HEK293T (cell line): ENCODE results near the gene RAB10.
"Not testable (repeated sequence)": the region's sequence is repeated elsewhere in the genome, so short reads cannot be mapped to it uniquely, and the experiment has no call there.

Source experiments
- CTCF ChIA-PET: fragments of 350-600 bp; formaldehyde crosslinking; extraction: SDS; loops from one replicate; lab custom pipeline; 2021; ENCODE audit warnings: antibody characterized with exemption, inconsistent platforms; lab: Yijun Ruan, JAX
- POLR2A ChIA-PET: fragments of 350-600 bp; formaldehyde crosslinking; extraction: SDS; loops from one replicate; lab custom pipeline; 2020; ENCODE audit warnings: antibody characterized with exemption, inconsistent platforms; lab: Yijun Ruan, JAX
- DNase-seq: peaks from one replicate; pipeline ENCODE4 v3.0.0; 2012; ENCODE audit warnings: mixed read lengths; ENCODE audit errors: extremely low spot score
- ARNT ChIP-seq: fragments of 450-650 bp; IDR thresholded peaks from 2 replicates; pipeline ENCODE4 v1.6.1; 2017; ENCODE audit warnings: mild to moderate bottlenecking
- BHLHE40 ChIP-seq: fragments of 450-650 bp; IDR thresholded peaks from 2 replicates; pipeline ENCODE4 v1.6.1; 2016; ENCODE audit warnings: mild to moderate bottlenecking, moderate library complexity, borderline replicate concordance
- CTBP1 ChIP-seq: fragments of 450-650 bp; IDR thresholded peaks from 2 replicates; pipeline ENCODE4 v1.6.1; 2016; ENCODE audit warnings: borderline replicate concordance
- ELF4 ChIP-seq: fragments of 450-650 bp; IDR thresholded peaks from 2 replicates; pipeline ENCODE4 v1.6.1; 2017; ENCODE audit warnings: antibody characterized with exemption
- FOXA1 ChIP-seq: fragments of 450-650 bp; IDR thresholded peaks from 2 replicates; pipeline ENCODE4 v1.6.1; 2016; ENCODE audit warnings: mild to moderate bottlenecking
- FOXK2 ChIP-seq: fragments of 450-650 bp; IDR thresholded peaks from 2 replicates; pipeline ENCODE4 v1.6.1; 2016; ENCODE audit warnings: mild to moderate bottlenecking
- FOXM1 ChIP-seq: fragments of 450-650 bp; IDR thresholded peaks from 2 replicates; pipeline ENCODE4 v1.6.1; 2017; ENCODE audit warnings: mild to moderate bottlenecking, borderline replicate concordance
- HDGF ChIP-seq: fragments of 450-650 bp; IDR thresholded peaks from 2 replicates; pipeline ENCODE4 v1.6.1; 2017; ENCODE audit warnings: antibody characterized with exemption, borderline replicate concordance
- L3MBTL2 ChIP-seq: fragments of 450-650 bp; conservative IDR thresholded peaks from 2 replicates; pipeline ENCODE4 v1.6.1; 2016; ENCODE audit warnings: mild to moderate bottlenecking
- LEF1 ChIP-seq: fragments of 450-650 bp; IDR thresholded peaks from 2 replicates; pipeline ENCODE4 v1.6.1; 2017; ENCODE audit warnings: mild to moderate bottlenecking, borderline replicate concordance
- NFRKB ChIP-seq: fragments of 450-650 bp; IDR thresholded peaks from 2 replicates; pipeline ENCODE4 v1.6.1; 2016; ENCODE audit warnings: mild to moderate bottlenecking, moderate library complexity
- SP1 ChIP-seq: fragments of 450-650 bp; IDR thresholded peaks from 2 replicates; pipeline ENCODE4 v1.6.1; 2017
- SUZ12 ChIP-seq: fragments of 450-650 bp; IDR thresholded peaks from 2 replicates; pipeline ENCODE4 v1.6.1; 2016; ENCODE audit warnings: mild to moderate bottlenecking
- TARDBP ChIP-seq: fragments of 450-650 bp; IDR thresholded peaks from 2 replicates; pipeline ENCODE4 v1.6.1; 2016
- ZNF384 ChIP-seq: fragments of 450-650 bp; IDR thresholded peaks from 2 replicates; pipeline ENCODE4 v1.6.1; 2016
- TF ChIP-seq, protein P1 (sequence below): fragments of 450-650 bp; IDR thresholded peaks from 2 replicates; pipeline ENCODE4 v1.6.1; 2016

The RAB10 gene

DNA sequence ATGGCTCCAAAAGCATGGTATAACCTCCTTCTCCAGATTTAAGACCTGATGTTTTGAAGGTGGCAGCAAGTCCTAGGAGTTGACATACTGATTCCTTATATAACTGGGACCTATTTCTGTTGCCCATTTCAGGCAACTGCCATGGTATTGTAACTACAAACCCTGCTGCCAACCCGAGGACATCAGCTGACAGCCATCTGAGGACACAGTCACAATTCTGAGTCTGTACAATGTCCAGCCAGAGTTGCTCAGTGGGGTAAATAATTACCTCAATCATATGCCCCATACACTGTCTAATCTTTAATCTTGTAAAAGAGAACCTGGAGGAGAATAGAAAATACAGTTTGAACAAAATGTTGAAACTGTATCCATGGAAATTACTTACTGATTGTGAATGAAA lies 130.3 kb downstream of the RAB10 start:
- ChIA-PET CTCF (no interaction called here), POLR2A (no interaction called here)
- no peak for DNase-seq
- TF ChIP-seq FOXK2 (no peak), L3MBTL2 (no peak), ELF4 (no peak), FOXM1 (no peak), NFRKB (no peak), FOXA1 (no peak), HDGF (no peak), ARNT (no peak), TARDBP (no peak), SP1 (no peak), LEF1 (no peak)
- TF ChIP-seq, protein P1, sequence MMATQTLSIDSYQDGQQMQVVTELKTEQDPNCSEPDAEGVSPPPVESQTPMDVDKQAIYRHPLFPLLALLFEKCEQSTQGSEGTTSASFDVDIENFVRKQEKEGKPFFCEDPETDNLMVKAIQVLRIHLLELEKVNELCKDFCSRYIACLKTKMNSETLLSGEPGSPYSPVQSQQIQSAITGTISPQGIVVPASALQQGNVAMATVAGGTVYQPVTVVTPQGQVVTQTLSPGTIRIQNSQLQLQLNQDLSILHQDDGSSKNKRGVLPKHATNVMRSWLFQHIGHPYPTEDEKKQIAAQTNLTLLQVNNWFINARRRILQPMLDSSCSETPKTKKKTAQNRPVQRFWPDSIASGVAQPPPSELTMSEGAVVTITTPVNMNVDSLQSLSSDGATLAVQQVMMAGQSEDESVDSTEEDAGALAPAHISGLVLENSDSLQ: no peak

DNA sequence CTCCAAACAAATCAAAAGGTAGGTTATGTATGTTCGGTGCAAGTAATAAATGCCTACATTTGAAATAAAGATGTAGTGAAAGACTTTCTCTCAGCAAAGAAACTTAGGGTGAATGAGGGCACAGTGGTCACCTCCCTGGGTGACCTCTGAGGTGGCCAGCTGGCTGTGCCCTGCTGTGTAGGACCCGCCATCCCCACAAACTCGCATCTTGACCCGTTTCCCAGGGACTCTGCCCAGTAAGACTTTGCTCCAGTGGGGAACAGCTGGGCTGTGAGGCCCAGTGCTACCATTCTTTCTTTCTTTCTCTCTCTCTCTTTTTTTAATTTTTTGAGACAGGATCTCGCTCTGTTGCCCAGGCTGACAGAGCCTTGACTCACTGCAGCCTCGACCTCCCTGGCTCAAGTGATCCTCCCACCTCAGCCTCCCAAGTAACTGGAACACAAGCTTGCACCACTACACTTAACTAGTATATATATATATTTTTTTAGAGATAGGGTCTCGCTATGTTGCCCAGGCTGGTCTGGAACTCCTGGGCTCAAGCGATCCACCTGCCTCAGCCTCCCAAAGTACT lies 130.8 kb downstream of the RAB10 start:
- no peak for DNase-seq
- TF ChIP-seq CTBP1: no peak
- no peak for TF ChIP-seq FOXA1
- no peak for TF ChIP-seq LEF1
- TF ChIP-seq L3MBTL2: no peak
- TF ChIP-seq BHLHE40: no peak
- no peak for TF ChIP-seq TARDBP
- TF ChIP-seq NFRKB: no peak
- CTCF ChIA-PET: no interaction called here
- POLR2A ChIA-PET: no interaction called here

DNA sequence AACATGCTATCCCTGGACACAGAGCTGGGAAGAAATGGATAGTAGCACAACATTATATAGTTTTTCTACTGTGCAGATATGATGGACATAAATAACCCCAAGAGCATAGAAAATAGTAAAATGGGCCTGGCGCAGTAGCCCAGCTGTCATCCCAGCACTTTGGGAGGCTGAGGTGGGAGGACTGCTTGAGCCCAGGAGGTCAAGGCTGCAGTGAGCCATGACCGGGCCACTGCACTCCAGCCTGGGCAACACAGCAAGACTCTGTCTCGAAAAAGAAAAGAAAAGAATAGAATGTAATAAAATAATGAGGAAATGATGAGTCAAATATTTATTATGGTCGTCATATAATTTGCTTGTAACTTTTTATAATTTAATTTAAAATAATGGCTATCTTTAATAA lies 131.5 kb downstream of the RAB10 start:
- TF ChIP-seq NFRKB (no peak), SP1 (no peak), BHLHE40 (no peak), ZNF384 (no peak), FOXM1 (no peak), L3MBTL2 (no peak), TARDBP (no peak)
- DNase-seq: no peak
- CTCF ChIA-PET: interaction anchor here (0.6 kb wide), 1 partner anchor 222 kb away, joined by 6 read pairs; no protein-coding TSS in a partner anchor
- POLR2A ChIA-PET: no interaction called here

DNA sequence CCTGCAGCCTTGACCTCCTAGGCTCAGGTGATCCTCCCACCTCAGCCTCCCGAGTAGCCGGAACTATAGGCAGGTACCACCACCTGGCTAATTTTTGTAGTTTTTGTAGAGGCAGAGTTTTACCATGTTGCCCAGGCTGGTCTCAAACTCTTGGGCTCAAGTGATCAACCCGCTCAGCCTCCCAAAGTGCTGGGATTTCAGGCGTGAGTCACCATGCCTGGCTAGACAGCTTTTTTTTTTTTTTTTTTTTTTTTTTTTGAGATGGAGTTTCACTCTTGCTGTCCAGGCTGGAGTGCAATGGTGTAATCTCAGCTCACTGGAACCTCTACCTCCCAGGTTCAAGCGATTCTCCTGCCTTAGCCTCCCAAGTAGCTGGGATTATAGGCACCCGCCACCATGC lies 132.7 kb downstream of the RAB10 start:
- POLR2A ChIA-PET, DNase-seq: not testable (repeated sequence)

DNA sequence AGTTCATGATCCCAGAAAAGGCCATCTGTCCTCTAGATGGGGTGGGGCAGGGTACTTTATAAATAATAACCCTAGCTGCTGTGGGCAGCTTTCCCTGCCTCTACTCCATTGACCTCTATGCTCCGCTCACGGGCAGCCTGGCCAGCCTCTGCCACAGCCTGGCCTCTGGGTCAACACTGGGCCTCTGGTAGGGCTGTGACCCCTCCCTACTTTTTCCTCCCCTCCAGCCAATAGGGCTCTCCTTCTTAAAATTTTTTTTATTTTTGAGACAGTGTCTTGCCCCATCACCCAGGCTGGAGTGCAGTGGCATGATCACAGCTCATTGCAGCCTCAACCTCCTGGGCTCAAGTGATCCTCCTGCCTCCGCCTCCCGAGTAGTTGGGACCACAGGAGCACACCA lies 134.9 kb downstream of the RAB10 start:
- DNase-seq: no peak
- ChIA-PET CTCF (no interaction called here), POLR2A (no interaction called here)
- TF ChIP-seq CTBP1: no peak
- no peak for TF ChIP-seq ARNT
- no peak for TF ChIP-seq ZNF384
- no peak for TF ChIP-seq L3MBTL2
- no peak for TF ChIP-seq FOXM1
- no peak for TF ChIP-seq SUZ12
- TF ChIP-seq, protein P1: no peak
- TF ChIP-seq NFRKB: no peak

More for the DNA sequence above, 132.7 kb downstream of the RAB10 start:
- CTCF ChIA-PET: interaction anchor here (0.6 kb wide), 1 partner anchor 144 kb away, joined by 4 read pairs; no protein-coding TSS in a partner anchor

DNA sequence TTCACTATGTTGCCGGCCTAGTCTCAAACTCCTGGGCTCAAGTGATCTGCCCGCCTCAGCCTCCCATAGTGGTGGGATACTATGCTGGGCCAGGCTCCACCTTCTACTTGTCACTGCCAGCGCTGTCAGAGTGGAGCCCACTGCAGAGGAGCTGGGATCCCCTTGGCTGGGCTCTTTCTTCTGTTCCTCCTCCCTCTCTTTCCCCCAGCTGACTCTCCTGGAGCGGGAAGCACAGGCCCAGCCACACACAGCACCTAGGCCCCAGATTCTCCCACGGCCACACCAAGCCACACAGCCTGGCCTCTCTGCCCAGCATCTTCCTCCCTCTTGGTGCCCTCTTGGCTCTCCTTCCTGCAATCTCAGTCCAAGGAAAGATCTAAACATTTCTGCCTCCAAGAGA lies 135.3 kb downstream of the RAB10 start:
- DNase-seq: no peak
- CTCF ChIA-PET: no interaction called here
- POLR2A ChIA-PET: no interaction called here
- TF ChIP-seq TARDBP (no peak), SUZ12 (no peak), FOXK2 (no peak), BHLHE40 (no peak), NFRKB (no peak), FOXA1 (no peak), HDGF (no peak), FOXM1 (no peak), ELF4 (no peak), LEF1 (no peak), CTBP1 (no peak), ARNT (no peak), SP1 (no peak), L3MBTL2 (no peak), ZNF384 (no peak)
- TF ChIP-seq, protein P1: no peak

DNA sequence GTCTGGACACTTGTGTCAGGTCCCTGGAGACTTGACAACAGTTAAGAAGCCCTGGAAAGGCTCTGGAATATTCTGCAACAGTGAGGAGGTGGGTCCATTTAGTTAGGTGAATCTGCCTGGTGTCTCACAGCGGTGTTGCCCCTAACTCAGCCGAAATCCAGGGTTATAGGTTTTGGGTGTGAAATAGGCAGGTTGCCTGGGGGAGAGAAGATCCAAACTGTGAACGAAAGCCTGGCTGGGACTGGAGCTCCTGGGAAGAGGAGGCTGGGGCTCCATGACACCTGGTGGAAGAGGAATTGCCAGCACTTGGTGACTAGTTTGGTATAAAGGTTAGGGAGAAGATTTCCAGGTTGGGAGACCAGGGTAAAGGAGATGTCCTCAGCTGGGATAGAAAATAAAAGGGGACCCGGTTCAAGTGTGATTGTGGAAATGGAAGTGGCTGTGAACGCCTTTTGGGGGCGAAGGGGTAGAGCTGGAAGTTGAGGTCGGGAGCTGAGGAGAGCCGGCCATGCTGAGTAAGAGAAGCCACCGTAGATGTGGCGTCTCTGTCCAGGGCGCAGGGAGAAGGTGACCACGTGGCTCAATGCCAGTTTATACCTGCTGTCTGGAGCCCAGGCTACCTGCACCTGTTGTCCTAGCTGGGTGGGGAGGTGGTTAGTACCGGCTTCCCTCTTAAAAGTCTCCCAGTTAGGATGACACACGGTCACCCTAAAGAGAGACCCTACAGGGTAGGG lies 136.0 kb downstream of the RAB10 start:
- POLR2A ChIA-PET: no interaction called here
- CTCF ChIA-PET: interaction anchor here (0.6 kb wide), 1 partner anchor 264 kb away, joined by 3 read pairs; no protein-coding TSS in a partner anchor
- no peak for DNase-seq
- TF ChIP-seq, protein P1: no peak
- TF ChIP-seq ZNF384 (no peak), NFRKB (no peak), HDGF (no peak), FOXK2 (no peak), SP1 (no peak), ARNT (no peak), CTBP1 (no peak), TARDBP (no peak), ELF4 (no peak), FOXA1 (no peak), SUZ12 (no peak), BHLHE40 (no peak), LEF1 (no peak), L3MBTL2 (no peak), FOXM1 (no peak)
